Stomach (tissue), 4 donors: ENCODE results near the gene GJC1.

ENCODE experiments used
- CTCF ChIP-seq, 7 experiments: fragments of 450-650 bp in 4 of 7; fragments of 200-600 bp in 3 of 7; sonication (generic) in 3 of 7; IDR thresholded peaks; one replicate each; pipeline ENCODE4 v1.5.1; 2016 to 2019; ENCODE audit warnings: antibody characterized with exemption in 7 of 7, control low read depth in 2 of 7, mild to moderate bottlenecking in 1 of 7
- EP300 ChIP-seq: sonication (generic); formaldehyde crosslinking; IDR thresholded peaks from one replicate; pipeline ENCODE4 v1.6.1; 2017; ENCODE audit warnings: antibody characterized with exemption
- POLR2A ChIP-seq, 4 donors: fragments of 450-650 bp; IDR thresholded peaks; one replicate each; pipeline ENCODE4 v1.6.1; 2016; ENCODE audit warnings: antibody characterized with exemption in 4 of 4, control low read depth in 2 of 4, mild to moderate bottlenecking in 1 of 4, moderate library complexity in 1 of 4
- POLR2AphosphoS5 ChIP-seq, 3 donors: sonication (generic); formaldehyde crosslinking; IDR thresholded peaks; one replicate each; pipeline ENCODE4 v1.6.1; 2016; ENCODE audit warnings: antibody characterized with exemption in 3 of 3

GRCh38 chr17:44777394-44778348 is 52.4 kb downstream of the GJC1 start:
- TF ChIP-seq CTCF (IDR thresholded peaks at IDR 0.05): no peak
- TF ChIP-seq POLR2AphosphoS5 (IDR thresholded peaks at IDR 0.05): no peak
- TF ChIP-seq POLR2A (IDR thresholded peaks at IDR 0.05): no peak
- no peak for TF ChIP-seq EP300
